Epithelial cell of esophagus (primary cell): Measurements from ENCODE around the gene INTS13.
A peak's percentile ranks its signal among the peaks of the same experiment; 100 is the strongest.

ENCODE experiments used
- DNase-seq: peaks from one replicate; pipeline ENCODE4 v3.0.0; 2010; ENCODE audit warnings: low read depth
- H3K4me3 ChIP-seq: 2 replicates; pipeline ENCODE4 v1.5.1; 2011; ENCODE audit warnings: mild to moderate bottlenecking, low read length, control low read depth
- CTCF ChIP-seq: IDR thresholded peaks from 2 replicates; pipeline ENCODE4 v1.5.1; 2011; ENCODE audit warnings: low read depth, mild to moderate bottlenecking, low read length, control low read depth, inconsistent platforms; ENCODE audit not compliant: insufficient read depth; ENCODE audit errors: missing control alignments

INTS13 gene

GRCh38 chr12:26936559-26937442 lies 980 bp downstream of the INTS13 start:
- DNase-seq = no peak
- peak overlapping the region; percentile 93 for H3K4me3 ChIP-seq
- TF ChIP-seq CTCF = no peak

- no peak overlapping the region for H3K4me3 ChIP-seq
- peak; percentile 24 for DNase-seq
- TF ChIP-seq CTCF = no peak
Observed at GRCh38 chr12:26935636-26936378, 2.0 kb downstream of the INTS13 start.

GRCh38 chr12:26929590-26929989 lies 8.2 kb downstream of the INTS13 start:
- TF ChIP-seq CTCF = no peak
- no peak overlapping the region for H3K4me3 ChIP-seq
- no peak for DNase-seq

- no peak for TF ChIP-seq CTCF
- no peak overlapping the region for H3K4me3 ChIP-seq
- DNase-seq = no peak
Observed at GRCh38 chr12:26928661-26929060, 9.1 kb downstream of the INTS13 start.

- H3K4me3 ChIP-seq = no peak overlapping the region
- no peak for DNase-seq
- no peak for TF ChIP-seq CTCF
Observed at GRCh38 chr12:26921886-26922285, 15.9 kb downstream of the INTS13 start.

GRCh38 chr12:26919216-26919555 lies 18.6 kb downstream of the INTS13 start:
- TF ChIP-seq CTCF = no peak
- DNase-seq = no peak
- H3K4me3 ChIP-seq = no peak overlapping the region
